ENCODE results near the gene HS1BP3. TPM values are rescaled to one million over a fixed set of nuclear protein-coding genes. Genes with fewer than 3 reads are reported as not detected.

HS1BP3 gene
- polyA plus RNA-seq, 1 donor = 8.9 TPM

DNA sequence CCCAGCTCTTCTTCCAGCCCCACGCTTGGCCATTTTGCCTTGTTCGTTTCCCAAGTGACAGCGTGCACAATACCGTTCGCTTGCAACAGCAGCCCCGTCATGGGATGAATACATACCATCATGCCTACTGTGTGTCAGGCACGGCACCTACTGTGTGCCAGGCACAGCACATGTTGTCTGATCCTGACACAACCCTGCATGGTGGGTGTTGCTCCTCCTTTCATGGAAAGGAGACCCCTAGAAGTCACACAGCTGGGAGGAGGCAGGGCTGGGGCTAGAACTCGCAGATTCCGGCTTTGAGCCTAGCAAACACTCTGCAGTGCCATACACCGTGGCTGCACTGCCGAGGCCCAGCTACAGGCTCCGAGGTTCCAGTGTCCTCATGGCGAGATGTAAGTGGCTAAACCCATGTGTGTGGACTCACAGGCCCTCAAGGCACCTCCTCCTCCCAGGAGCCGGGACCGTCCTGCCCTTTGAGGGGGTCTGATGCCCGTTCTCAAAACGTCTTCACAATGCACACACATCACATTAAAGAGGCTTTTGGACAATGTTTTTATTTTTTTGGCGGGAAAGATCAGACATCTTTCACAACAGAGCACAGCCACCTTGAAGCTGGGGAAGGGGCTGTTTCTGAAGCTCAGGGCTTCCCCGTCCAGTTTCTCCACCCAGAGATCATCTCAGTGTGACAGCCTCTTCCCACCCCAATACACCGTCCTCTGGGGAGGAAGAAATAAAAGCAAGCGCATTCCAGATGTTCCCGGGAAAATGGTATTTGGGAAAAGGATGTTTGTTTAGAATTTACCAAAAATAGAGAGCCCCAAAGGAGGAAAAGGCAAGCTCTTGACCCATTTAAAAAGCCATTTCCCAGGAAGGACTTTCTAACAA lies 64.9 kb downstream of the HS1BP3 start:
- DNase-seq (ENCODE audit: low read depth) = no peak

DNA sequence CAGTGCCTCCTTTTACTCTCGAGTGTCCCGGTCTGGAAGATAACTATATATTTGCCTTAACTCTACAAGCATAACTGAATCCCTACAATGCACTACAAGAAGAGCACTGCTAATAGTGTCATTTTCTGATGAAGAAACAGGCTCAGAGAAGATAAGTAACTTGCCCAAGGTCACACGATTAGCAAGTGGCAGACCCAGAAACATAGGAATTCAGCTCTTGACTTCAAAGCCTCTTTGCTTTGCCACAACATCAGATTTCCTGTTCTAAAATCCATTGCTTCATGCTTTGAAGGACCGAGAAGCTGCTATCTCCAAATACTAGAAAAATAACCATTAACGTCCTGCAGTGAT lies 65.6 kb downstream of the HS1BP3 start:
- DNase-seq (ENCODE audit: low read depth) = no peak

DNA sequence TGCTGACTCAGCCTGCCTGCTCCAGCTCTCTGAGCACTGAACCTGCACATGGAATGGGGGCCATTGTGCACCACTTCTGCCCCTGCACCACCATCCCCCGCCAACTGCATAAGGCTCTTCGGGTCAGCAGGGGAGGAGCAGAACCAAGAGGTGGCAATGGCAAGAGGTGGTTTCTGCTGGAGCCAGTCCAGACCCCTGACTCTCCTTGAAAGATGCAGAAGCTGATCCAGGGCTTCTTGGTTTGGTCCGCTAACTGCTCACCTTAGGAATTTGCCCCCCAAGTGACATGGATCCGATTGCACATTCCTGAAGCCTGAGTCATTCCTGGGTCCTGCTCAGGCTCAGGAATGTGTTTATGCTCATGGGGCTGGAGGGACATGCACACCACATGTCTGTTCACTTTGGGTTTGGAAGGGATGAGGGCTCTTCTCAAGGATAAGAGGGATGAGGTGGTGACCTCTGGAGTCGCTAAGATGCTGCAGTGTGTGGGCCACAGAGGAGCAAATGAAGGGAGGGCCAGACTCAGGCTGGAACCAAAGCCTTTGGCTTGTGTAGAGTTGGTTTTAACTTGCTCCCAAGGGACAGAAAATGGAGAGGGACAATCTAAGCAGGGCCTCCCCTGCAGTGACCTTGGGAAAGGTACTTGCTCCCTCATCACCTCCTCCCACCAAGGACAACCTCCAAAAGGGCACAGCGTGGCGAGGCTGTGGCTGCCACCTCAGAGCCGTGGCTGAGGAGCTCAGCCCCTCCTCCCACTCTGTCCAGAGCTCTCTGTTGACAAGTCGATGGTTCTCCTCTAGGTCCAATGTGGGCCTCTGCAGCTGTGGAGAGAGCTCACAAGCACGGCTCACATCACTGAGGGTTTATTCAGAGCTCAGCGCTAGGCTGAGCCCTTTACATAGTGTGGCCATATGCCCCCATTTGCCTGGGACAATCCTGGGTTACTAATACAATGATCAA lies 66.2 kb downstream of the HS1BP3 start:
- DNase-seq (ENCODE audit: low read depth) = no peak

DNA sequence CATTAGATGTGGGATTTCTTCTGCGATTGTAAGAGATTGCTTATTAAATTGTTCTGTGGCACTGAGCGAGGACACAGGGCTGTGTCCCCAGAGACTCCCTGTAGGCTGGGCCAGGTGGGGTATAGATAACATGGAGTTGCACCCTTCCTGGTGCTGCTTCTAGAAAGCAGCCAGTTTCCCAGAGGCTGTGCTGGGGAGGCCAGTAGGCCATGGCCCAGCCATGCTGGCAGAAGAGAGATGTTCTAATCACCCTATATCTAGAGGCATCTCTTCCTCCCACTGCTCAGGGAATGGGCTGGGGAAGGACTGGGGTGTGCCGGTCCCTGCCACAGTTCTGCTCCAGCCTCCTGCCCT lies 66.9 kb downstream of the HS1BP3 start:
- DNase-seq (ENCODE audit: low read depth) = no peak

DNA sequence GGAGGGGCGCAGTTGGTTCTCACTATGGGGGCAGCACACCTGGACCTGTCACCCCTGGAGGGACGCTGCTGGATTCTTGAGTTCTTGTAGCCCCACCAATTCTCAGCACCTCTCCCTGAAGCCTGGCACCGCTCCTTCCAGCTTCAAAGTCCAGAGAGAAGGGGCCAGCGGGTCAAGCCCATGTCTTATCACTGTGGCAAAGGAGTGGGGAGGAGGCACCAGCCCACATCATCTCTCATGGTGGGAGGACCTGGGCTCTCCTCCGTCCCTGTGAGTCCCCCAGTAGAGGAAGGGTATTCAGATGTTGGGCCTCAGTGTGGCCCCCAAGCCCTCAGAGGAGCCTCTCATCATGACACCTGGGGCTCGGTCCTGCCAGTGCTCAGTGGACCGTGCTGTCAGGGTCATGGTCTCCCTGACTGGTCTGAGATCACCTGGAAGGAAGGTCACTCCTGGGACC lies 67.4 kb downstream of the HS1BP3 start:
- DNase-seq (ENCODE audit: low read depth) = no peak

DNA sequence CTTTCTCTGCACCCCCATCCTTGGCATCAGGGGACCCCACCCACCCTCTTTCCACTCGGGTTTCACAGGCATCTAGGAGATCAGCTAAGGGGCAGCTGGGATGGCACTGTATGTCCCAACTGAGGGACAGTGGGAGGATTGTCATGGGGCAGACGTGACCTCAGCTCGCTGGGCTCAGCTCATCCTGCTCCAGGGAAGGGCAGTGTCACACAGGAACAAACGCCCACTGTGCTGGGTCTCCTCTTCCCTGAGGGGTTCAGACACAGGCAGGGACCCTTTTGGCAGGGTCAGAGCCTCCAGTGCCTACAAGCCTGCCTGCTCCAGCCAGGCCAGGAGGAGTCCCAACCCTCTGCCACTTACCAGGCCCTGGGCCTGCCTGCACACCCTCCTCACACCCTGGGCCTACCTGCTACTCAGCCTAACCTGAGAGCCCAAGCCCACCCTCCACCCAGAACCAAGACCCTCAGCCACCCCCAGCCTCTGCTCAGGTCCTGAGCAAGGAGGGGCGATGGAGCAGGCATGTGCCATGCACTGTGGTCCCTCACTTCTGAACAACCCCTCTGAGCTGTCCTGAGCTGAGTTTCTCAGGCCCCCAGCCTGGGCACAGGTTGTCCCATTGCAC lies 68.2 kb downstream of the HS1BP3 start:
- DNase-seq (ENCODE audit: low read depth) = no peak

DNA sequence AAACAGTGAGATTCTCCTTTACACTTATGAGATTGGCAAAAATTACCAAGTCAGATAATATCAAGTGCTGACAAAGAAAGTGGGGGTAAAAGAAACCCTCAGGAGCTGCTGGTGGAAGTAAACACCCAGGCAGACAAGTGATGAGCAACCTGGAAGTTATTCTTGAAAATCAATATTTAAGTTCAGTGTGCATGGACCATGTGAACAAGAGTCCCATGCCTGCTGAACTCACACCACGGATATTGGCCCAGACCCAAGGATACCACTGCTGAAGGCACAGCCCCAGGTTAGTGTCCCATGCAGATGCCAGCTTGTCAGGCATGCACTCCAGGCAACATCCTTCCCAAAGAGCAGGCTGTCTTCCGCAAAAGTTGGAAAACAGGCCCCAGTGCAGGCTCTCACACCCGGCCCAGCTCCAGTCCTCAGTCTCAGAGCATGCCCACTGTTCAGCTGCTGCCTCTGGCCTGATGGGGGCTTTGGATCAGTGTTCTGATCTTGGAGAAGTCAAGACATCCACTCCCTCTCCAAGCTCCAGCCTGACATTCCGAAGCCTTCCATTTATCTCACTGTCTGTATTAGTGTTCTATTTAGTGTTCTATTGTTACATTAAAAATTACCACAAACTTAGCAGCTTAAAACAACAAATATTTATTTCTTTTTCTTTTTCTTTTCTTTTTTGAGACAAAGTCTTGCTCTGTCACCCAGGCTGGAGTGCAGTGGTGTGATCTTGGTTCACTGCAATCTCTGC lies 70.0 kb downstream of the HS1BP3 start:
- DNase-seq (ENCODE audit: low read depth) = no peak

DNA sequence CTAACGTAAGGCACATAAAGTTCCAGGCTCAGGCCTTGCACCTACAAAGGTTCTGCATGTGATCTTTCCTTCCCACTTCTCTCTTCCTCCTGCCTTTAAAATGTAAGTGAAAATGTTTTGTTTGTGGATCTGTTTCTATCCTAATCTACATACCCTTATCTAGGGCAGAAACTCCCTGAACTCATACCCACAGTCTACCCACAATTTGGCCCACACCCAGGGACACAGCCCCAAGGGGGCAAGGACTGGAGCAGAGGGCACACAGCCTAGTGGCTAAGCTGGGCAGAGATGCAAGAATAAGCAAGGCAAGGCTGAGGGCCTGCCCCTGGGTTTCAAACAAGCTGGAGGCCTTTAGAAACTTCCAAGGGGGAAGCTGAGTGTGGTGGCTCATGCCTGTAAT lies 71.0 kb downstream of the HS1BP3 start:
- DNase-seq (ENCODE audit: low read depth) = no peak

DNA sequence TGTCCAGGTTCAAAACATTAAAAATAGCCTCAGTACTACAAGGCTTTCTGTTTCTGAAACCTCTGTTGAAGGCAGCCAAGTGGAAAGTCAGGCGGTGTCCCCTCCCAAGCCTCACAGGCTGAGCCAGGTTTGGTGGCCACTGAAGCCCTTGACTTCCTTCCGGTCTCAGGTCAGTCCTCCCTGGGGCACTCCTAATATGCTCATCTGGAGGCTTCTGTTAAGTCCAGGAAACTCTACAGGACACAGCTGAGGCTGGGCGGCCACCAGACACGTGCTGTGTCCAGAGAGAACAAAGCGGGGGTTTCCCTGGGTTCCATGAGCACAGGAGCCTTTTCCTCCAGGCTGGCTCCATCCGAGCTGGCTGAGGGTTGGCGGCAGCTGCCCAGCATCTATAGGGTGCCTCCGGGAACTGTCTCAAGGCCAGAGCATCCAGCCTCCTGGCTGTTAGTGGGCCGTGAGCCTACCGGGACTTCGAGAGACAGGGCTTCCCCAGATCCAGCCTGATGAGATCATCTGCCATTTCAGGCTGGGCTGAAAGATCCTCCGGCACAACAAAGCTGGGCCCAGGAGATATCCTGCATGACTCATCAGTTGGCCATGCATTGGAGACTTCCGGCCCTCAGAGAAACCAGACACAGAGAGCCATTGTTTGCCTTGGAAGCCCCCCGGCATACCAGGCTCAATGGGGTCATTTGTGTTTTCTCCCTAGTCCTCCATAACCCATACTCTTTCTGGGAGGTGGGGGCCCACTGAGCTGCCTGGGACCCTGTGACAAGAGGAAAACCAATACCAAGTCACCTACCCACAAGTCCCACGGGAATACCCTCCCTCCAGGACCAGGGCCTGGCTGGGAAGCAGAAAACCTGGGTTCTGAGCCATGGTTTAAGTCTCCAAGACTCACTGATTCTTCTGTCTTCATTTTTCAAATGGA lies 71.7 kb downstream of the HS1BP3 start:
- DNase-seq (ENCODE audit: low read depth) = peak; percentile 80

DNA sequence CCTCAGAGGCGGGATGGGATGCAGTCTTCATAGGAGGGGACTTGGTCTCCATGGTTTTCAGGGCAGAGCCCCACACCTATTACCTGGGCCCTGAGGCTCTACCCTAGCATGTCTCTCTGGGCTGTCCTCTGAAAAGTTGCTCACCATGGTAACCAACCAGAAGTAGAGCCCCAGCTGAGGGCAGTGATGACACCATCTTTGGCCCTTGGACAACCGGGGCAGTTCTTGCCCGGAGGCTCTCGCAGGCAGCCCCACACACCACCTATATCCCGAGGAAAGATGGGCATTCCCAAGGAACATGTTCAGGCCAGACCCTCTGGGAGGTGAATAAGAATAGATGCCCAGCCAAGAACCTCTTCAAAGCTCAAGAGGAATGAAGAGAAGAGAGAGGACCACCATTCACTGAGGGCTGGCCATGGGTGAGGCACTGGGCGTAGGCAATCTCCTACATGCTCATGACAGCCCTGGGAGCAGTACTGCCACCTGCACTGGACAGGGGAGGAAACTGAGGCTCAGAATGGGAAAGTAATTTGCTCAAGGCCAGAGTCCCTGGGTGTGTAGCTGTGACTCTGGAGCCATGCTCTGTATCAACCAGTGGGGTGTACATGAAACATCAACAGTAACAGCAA lies 72.5 kb downstream of the HS1BP3 start:
- no peak for DNase-seq (ENCODE audit: low read depth)

DNA sequence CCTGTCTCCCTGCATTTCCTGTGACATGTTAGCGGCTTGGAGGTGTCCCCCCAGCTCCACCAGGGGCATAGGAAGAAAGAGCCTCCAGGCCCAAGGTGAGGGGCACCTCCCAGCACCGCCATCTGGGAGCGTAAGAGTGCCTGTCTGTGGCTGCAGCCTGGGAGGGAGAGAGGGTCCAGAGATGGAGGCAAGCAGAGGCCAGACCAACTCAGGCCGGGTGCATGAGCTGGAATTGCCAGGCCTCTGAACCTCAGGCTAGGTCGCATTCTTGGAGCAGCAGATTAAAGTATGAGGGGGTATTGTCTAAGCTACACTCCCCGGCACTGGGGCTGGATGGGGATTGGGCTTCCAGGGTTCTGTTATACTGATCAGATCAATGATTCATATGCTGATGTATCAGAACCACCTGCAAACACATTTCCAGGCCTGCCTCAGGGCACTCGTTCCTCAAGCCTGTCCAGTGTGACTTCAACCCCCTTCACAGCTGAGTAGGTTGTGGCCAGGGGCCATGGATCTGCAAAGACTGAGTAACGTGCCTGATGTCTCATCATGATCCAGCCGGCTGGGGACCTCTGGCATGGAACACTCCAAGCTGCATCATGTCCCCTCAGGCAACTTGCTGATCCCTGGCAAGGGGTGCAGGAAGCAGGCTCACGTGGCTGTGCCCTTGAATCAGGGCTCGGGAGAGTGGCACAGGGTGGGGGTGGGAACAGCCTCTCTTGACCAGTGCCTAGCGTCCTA lies 73.2 kb downstream of the HS1BP3 start:
- DNase-seq (ENCODE audit: low read depth) = no peak

DNA sequence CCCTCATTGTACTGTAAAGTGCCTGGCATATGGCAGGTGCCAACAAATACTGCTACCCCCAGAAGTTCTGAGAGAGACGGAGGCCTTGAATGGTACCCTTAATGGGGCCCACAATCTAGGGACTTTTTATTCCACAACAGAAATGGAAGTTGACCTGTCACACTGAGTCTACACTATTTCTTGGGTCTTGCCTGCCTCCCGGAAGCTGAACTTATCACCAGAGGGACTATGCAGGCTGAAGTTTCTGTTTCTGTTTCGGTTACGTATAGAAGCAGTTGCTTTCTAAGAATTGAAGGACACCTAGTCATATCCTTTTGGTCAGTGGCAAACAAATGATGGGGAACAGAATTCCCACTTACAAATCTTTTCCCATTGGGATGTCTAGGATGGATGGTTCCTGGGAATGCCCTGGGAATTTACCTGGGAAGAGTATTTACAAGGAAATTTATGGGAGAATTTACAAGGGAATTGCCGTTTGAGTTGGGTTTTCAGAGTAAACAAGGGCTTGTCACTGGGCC lies 74.2 kb downstream of the HS1BP3 start:
- no peak for DNase-seq (ENCODE audit: low read depth)

DNA sequence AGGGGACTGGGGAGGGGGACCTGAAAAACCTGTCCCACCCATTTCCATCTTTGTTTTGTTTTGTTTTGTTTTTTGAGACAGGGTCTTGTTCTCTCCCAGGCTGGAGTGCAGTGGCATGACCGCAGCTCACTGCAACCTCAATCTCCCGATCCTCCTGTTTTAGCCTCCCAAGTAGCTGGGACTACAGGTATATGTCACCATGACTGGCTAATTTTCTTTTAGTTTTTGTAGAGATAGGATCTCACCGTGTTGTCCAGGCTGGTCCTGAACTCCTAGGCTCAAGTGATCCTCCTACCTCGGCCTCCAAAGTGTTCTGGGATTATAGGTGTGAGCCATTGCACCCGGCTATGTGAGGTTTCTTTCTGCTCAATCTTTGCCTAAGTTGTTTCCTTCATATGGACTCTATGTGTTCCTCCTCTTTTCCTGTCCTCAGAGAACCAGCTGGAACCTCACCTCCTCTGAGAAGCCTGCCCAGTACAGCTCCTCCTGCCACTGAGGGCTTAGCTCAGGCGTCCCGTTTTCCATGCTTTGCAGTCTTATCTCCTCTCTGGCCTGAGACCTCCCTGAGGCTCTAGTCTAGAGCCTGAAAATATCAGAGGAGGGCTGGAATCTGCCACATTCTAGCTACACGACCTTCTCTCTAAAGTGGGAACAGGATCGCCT lies 74.8 kb downstream of the HS1BP3 start:
- DNase-seq (ENCODE audit: low read depth) = no peak

DNA sequence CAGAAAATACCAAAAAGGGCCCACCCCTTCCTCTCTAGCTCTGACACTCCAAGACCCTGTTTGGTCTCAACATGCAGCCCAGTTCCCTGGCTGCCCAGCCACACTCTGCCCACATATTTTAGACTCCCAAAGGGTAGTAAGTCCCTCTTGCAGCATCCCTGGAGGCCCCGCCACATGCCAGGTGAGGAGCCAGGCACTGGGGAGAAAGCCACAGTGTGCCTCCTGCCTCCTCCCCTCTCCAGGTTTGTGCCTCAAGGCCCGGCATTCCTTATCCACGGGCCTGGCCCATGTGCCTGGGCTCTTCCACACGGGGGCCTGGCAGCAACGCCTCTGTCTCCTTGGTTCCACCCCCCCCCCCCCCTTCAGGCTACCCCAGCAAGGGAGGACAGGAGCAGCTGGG lies 75.5 kb downstream of the HS1BP3 start:
- DNase-seq (ENCODE audit: low read depth) = no peak

DNA sequence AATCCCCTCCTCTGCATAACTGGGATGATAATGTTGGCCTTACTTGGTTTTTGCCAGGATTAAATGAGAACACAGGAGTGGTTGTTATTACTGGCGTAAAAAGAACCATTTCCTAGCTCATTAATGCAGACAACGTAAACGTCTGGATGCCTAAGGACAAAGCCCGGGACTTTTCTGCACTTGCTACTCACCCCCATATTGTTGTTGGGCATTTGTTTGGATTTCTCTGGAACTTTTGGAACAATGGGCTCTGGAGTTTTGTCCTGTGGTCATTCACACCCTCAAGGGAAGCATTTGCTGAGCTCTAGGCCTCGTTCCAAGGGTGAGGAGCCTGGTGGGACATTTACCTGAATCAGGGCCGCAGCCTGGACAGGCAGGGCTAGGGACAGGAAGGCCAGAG lies 76.0 kb downstream of the HS1BP3 start:
- DNase-seq (ENCODE audit: low read depth) = no peak

DNA sequence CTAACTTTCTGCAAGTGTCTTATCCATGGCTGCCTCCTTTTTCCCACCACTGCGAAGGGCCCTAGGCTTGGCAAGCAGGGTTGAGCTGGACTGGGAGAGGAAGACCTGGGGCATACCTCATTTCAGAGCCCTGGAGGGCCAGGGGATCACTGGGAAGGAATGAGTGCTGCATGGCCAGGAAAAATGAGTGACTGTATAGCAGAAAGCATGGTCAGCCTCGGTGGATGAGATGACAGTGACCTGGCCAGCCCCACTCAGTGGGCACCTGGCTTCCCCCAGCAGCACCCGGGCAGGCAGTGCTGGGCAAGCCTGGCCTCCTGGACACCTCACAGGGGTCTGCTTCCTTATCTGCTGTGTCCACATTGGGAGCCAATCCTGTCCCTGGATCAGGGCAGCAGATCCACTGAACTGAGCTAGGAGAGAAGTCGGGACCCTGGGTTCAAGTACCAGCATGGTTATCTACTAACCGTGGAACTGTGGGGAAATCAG lies 76.4 kb downstream of the HS1BP3 start:
- no peak for DNase-seq (ENCODE audit: low read depth)

DNA sequence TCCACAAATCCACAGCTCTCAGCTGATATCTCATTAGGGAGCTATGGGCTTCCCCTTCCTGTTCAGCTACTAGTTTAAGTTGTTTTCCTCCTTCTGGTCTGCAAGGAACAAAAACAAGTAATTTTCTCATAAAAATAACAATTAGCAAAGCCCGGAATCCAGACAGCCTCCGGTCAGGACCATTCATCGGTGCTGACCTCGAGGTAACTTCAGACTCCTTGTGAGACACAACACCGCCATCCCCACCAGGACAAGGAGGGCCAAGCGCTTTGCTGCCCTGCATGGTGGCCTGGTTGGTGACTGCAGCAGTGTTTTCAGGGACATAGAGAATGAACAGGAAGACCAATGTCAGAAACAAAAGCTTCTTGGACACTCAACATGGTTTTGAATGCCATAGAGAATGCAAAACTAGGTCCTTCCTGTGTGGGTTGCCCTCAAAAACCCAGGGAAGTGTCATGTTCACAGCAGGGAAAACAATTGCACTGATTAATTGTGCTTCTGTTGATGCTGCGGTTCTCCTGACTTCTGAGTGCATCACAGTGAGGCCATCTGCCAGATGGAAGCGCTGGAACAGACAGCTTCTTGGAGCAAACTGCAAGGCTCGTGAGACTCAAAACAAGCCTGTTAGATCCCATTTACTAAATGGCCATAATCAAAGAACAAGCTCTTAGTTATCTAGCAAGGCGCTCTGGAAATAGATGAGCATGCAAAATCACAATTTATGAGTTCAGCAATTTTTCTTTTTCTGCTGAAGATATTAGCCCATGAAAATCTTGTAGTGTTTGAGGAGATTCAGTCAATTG lies 77.1 kb downstream of the HS1BP3 start:
- DNase-seq (ENCODE audit: low read depth) = no peak
